ENCODE data around the gene NABP1.

Gene NABP1

GRCh38 chr2:191666732-191667131 is 11.2 kb upstream of the NABP1 start:
- Histone ChIP-seq H3K79me2 (ENCODE audit: low read length) (peaks cover 25% of the 10 kb centered on the region), H3K9ac (ENCODE audit: low read length) (peak overlapping the region; percentile 90), H3K27me3 (ENCODE audit: low read depth, low read length) (no peaks in the 10 kb centered on the region), H3K9me3 (ENCODE audit: insufficient read depth, low read length) (no peaks in the 10 kb centered on the region), H3K36me3 (replicated peaks; ENCODE audit: low read depth, low read length) (peaks cover 10% of the 10 kb centered on the region), H4K20me1 (ENCODE audit: insufficient read depth, low read length) (no peaks in the 10 kb centered on the region), H2AFZ (ENCODE audit: low read depth, low read length) (no peak overlapping the region), H3K27ac (ENCODE audit: low read length) (peak overlapping the region; percentile 98), H3K4me3 (ENCODE audit: low read length) (peak overlapping the region; percentile 53), H3K4me2 (ENCODE audit: low read length) (peak overlapping the region; percentile 82), H3K4me1 (ENCODE audit: low read length) (peaks cover 79% of the 10 kb centered on the region)
- no peak for TF ChIP-seq CTCF (IDR thresholded peaks at IDR 0.05; ENCODE audit: low read depth, low read length)
- TF ChIP-seq EZH2phosphoT487 (IDR thresholded peaks at IDR 0.05; ENCODE audit: low read depth), result no peak

GRCh38 chr2:191670076-191670475 is 7.9 kb upstream of the NABP1 start:
- Histone ChIP-seq H3K27me3 (ENCODE audit: low read depth, low read length) (no peaks in the 10 kb centered on the region), H3K4me3 (ENCODE audit: low read length) (peak overlapping the region; percentile 62), H3K79me2 (ENCODE audit: low read length) (peaks cover 26% of the 10 kb centered on the region), H3K9ac (ENCODE audit: low read length) (peak overlapping the region; percentile 90), H3K4me2 (ENCODE audit: low read length) (peak overlapping the region; percentile 66), H3K36me3 (replicated peaks; ENCODE audit: low read depth, low read length) (peaks cover 7% of the 10 kb centered on the region), H3K4me1 (ENCODE audit: low read length) (peaks cover 67% of the 10 kb centered on the region), H2AFZ (ENCODE audit: low read depth, low read length) (no peak overlapping the region), H3K9me3 (ENCODE audit: insufficient read depth, low read length) (no peaks in the 10 kb centered on the region), H3K27ac (ENCODE audit: low read length) (peak overlapping the region; percentile 98), H4K20me1 (ENCODE audit: insufficient read depth, low read length) (no peaks in the 10 kb centered on the region)
- TF ChIP-seq EZH2phosphoT487 (IDR thresholded peaks at IDR 0.05; ENCODE audit: low read depth) (no peak), CTCF (IDR thresholded peaks at IDR 0.05; ENCODE audit: low read depth, low read length) (no peak; the same call in 1 of the 2 replicates)

GRCh38 chr2:191670787-191671186 is 7.1 kb upstream of the NABP1 start:
- Histone ChIP-seq H3K9ac (ENCODE audit: low read length) (peak overlapping the region; percentile 90), H3K36me3 (replicated peaks; ENCODE audit: low read depth, low read length) (peaks cover 6% of the 10 kb centered on the region), H3K9me3 (ENCODE audit: insufficient read depth, low read length) (no peaks in the 10 kb centered on the region), H3K4me1 (ENCODE audit: low read length) (peaks cover 66% of the 10 kb centered on the region), H3K27me3 (ENCODE audit: low read depth, low read length) (no peaks in the 10 kb centered on the region), H3K4me2 (ENCODE audit: low read length) (peak overlapping the region; percentile 66), H3K79me2 (ENCODE audit: low read length) (peaks cover 22% of the 10 kb centered on the region), H4K20me1 (ENCODE audit: insufficient read depth, low read length) (no peaks in the 10 kb centered on the region), H3K4me3 (ENCODE audit: low read length) (no peak overlapping the region), H3K27ac (ENCODE audit: low read length) (peak overlapping the region; percentile 98), H2AFZ (ENCODE audit: low read depth, low read length) (no peak overlapping the region)
- TF ChIP-seq CTCF (IDR thresholded peaks at IDR 0.05; ENCODE audit: low read depth, low read length), result no peak

GRCh38 chr2:191675807-191676721 is 1.9 kb upstream of the NABP1 start:
- Histone ChIP-seq H3K9me3 (ENCODE audit: insufficient read depth, low read length) (no peaks in the 10 kb centered on the region), H3K4me2 (ENCODE audit: low read length) (peak overlapping the region; percentile 90), H4K20me1 (ENCODE audit: insufficient read depth, low read length) (peaks cover 7% of the 10 kb centered on the region), H2AFZ (ENCODE audit: low read depth, low read length) (no peak overlapping the region), H3K9ac (ENCODE audit: low read length) (peak overlapping the region; percentile 98), H3K27me3 (ENCODE audit: low read depth, low read length) (no peaks in the 10 kb centered on the region), H3K4me1 (ENCODE audit: low read length) (peaks cover 33% of the 10 kb centered on the region), H3K27ac (ENCODE audit: low read length) (peak overlapping the region; percentile 96), H3K79me2 (ENCODE audit: low read length) (peaks cover 50% of the 10 kb centered on the region), H3K4me3 (ENCODE audit: low read length) (peak overlapping the region; percentile 88), H3K36me3 (replicated peaks; ENCODE audit: low read depth, low read length) (peaks cover 33% of the 10 kb centered on the region)
- TF ChIP-seq CTCF (IDR thresholded peaks at IDR 0.05; ENCODE audit: low read depth, low read length) (no peak), EZH2phosphoT487 (IDR thresholded peaks at IDR 0.05; ENCODE audit: low read depth) (no peak)

Measured in OCI-LY3 (cell line).